ENCODE data around the gene RAP1GAP2.

The RAP1GAP2 gene

DNA sequence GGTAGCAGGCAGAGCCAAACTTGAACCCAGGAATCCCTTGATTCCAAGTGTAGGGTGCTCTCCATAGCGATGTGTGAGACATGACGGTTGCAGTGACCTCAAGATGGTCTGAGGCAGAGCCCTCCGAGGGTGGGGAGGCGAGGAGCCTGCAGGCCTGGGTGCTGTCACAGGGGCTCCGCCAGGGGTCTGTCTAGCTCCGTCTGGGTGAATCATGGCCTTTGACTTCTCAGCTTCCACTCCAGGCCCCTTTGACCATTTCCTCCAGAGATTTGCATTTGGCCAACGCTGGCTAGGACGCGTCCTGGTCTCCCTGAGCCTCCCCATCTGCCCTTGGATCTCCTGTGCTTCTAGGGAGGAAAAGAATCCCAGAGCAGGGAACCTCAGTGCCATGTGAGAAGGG, 104.6 kb downstream of the RAP1GAP2 start:
- no peak overlapping the region for H3K4me3 ChIP-seq
- no peaks in the 10 kb centered on the region for H3K27me3 ChIP-seq (ENCODE audit: low read depth)
- no peaks in the 10 kb centered on the region for H3K4me1 ChIP-seq
- H3K9me3 ChIP-seq = no peaks in the 10 kb centered on the region
- no peak for DNase-seq (ENCODE audit: low spot score in 2 of 2)
- in situ Hi-C loops (cut with MboI; ENCODE audit: low sequenced_read_pairs) = no loop called here
- H3K36me3 ChIP-seq (replicated peaks) = no peaks in the 10 kb centered on the region

DNA sequence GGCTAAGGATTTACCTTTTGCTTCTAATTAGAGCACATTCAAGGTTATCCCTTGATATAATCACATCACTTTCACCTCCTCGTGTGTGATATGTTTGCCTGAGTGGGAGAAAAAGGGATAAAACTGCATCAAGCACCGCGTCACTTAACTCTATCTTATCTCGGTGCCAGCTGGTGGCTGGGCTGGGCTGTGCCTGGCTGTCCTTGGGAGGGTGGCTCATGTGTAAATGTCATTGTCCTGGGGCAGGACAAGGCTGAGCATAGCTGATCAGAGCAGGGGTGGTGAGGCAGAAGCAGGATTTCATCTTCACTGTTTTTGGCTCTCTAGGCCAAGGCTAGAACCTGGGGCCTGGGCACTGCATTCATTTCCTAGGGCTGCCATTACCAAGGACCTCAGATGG, 105.3 kb downstream of the RAP1GAP2 start:
- DNase-seq (ENCODE audit: low spot score in 2 of 2) = no peak
- no peaks in the 10 kb centered on the region for H3K36me3 ChIP-seq (replicated peaks)
- no peak overlapping the region for H3K4me3 ChIP-seq
- H3K9me3 ChIP-seq = no peaks in the 10 kb centered on the region
- H3K27me3 ChIP-seq (ENCODE audit: low read depth) = no peaks in the 10 kb centered on the region
- in situ Hi-C loops (cut with MboI; ENCODE audit: low sequenced_read_pairs) = no loop called here
- H3K4me1 ChIP-seq = no peaks in the 10 kb centered on the region

DNA sequence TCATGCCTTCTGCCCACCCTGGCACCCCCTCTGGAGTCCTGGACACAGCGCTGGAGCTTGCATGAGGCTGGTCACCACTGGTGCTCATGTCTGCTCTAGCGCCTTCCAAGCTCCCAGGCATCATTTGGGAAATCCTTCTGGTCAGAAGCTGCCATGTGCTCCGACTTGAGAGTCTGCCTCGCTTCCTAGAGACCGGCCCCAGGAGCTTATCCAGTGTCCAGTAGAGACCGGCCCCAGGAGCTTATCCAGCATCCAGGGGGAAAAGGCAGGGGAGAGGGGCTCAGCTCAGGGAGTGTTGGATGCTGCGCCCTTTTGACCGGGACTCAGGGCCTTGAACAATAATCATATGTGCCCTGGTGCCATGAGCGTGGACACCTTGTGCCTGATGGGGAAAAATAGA, 106.3 kb downstream of the RAP1GAP2 start:
- Histone ChIP-seq H3K9me3 (no peaks in the 10 kb centered on the region), H3K27me3 (ENCODE audit: low read depth) (no peaks in the 10 kb centered on the region), H3K4me3 (no peak overlapping the region), H3K36me3 (replicated peaks) (no peaks in the 10 kb centered on the region), H3K4me1 (no peaks in the 10 kb centered on the region)
- DNase-seq (ENCODE audit: low spot score in 2 of 2) = no peak
- in situ Hi-C loops (cut with MboI; ENCODE audit: low sequenced_read_pairs) = no loop called here

DNA sequence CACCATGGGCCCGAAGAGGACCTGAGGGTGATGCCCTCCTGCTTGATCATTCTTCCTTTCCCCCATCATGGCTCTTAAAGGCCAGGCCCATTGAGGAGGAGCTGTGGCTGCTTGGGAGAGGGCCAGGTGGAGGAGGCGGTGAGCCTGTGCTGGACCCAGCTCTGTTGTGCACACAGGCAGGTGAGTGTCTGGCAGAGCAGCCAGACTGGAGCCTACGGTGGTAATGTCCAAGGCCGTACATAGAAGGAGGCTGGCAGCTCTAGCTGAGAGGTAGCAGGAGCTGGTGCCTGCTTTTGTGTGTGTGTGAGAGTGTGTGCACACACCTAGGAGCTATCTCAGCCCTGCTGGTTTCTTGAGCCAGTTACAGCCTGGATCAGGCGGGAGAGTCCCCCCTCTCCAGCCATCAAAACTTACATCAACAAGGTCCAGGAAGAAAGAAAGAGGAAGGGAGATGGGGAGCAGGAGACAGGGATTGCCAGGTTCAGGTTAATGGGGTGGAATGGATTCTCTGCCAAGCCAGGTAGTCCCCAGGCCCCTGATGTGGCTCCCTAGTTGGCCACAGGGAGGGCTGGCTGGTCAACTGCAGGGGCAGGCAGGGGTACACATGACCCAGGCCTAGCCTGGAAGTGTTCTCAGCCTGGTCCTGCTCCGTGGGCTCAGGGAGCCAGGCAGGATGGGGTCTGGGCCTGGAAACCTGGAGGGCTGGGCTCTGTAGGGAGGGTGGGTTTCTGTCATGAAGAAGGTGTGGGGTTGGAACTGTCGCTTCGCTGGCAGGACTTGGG, 107.1 kb downstream of the RAP1GAP2 start:
- in situ Hi-C loops (cut with MboI; ENCODE audit: low sequenced_read_pairs) = no loop called here
- Histone ChIP-seq H3K9me3 (no peaks in the 10 kb centered on the region), H3K4me1 (no peaks in the 10 kb centered on the region), H3K27me3 (ENCODE audit: low read depth) (no peaks in the 10 kb centered on the region), H3K36me3 (replicated peaks) (no peaks in the 10 kb centered on the region), H3K4me3 (no peak overlapping the region)
- no peak for DNase-seq (ENCODE audit: low spot score in 2 of 2)

DNA sequence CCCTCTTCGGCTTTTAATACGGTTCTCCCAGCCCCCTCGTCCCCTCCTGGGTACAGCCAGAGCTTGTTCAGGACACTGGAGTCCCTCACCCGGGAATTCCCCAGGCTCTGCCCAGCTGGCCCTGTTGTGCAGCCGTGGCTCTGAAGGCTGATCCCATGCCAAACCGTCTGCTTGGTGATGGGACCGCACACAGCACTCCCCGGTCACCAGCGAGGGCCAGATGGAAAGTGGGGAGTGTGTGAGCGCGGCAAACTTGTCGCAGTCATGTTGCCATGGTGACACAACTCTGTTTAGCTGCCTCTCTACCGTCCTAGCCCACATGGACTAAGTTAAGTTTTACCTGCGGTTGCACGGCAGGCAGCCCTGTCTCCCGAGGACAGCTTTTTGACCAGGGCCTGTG, 107.9 kb downstream of the RAP1GAP2 start:
- Histone ChIP-seq H3K4me3 (no peak overlapping the region), H3K27me3 (ENCODE audit: low read depth) (no peaks in the 10 kb centered on the region), H3K36me3 (replicated peaks) (no peaks in the 10 kb centered on the region), H3K9me3 (no peaks in the 10 kb centered on the region), H3K4me1 (no peaks in the 10 kb centered on the region)
- in situ Hi-C loops (cut with MboI; ENCODE audit: low sequenced_read_pairs) = no loop called here
- no peak for DNase-seq (ENCODE audit: low spot score in 2 of 2)

DNA sequence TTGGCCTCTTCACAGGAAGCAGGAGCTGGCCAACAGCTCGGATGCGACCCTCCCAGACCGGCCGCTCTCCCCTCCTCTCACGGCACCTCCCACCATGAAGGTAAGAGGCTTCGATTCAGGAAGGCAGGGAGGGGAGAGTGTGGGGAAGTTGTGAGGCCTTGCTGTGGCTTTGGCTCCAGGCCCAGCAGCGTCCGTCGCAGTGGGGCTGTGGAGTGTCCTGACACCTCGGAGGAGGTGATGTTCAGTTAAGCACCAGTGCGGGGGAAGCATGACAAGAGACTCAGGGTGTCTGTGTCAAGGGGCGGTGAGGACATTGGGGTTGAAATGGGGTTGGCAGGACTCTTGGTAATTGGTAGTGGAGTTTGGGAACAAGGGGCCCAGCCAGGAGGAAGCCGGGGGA, 109.0 kb downstream of the RAP1GAP2 start:
- in situ Hi-C loops (cut with MboI; ENCODE audit: low sequenced_read_pairs) = no loop called here
- Histone ChIP-seq H3K4me3 (no peak overlapping the region), H3K9me3 (no peaks in the 10 kb centered on the region), H3K4me1 (no peaks in the 10 kb centered on the region), H3K36me3 (replicated peaks) (no peaks in the 10 kb centered on the region), H3K27me3 (ENCODE audit: low read depth) (no peaks in the 10 kb centered on the region)
- no peak for DNase-seq (ENCODE audit: low spot score in 2 of 2)

DNA sequence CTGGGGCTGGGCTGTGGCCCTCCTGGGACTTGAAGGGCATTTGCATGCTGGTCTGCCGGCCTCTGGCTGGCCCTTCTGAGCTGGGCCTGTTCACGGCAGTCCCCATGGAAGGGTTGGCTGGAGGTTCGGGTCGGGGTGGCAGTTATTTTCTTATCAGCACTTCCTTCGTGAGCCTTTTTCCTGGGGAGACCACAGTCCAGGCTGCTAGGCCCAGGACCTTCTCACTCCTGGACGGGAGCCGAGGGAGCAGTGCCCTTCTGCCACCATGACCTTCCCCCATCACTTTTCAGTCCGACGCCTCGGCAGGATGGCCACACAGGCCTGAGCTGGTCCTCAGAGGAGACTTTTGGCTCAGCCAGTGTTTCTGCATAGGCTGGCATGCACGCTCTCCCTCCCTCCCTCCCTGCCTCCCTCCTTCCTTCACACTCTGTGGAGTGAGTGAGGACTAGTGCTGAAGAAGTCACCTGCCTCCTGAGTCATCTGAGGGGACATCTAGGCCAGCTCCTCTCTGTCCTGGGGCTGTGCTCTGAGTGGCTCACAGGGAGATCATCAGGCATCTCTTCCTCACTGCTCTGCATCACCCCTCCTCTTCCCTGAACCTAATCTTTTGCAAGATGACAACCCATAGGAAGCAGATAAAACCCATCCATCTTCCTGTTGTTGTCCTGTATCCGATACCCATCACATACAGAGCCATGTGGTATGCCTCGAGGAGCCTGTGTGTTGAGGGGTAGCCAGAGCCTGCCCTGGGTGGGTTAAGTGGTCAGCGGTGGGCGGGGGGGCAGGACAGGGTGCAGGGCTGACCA, 109.7 kb downstream of the RAP1GAP2 start:
- H3K4me1 ChIP-seq = no peaks in the 10 kb centered on the region

DNA sequence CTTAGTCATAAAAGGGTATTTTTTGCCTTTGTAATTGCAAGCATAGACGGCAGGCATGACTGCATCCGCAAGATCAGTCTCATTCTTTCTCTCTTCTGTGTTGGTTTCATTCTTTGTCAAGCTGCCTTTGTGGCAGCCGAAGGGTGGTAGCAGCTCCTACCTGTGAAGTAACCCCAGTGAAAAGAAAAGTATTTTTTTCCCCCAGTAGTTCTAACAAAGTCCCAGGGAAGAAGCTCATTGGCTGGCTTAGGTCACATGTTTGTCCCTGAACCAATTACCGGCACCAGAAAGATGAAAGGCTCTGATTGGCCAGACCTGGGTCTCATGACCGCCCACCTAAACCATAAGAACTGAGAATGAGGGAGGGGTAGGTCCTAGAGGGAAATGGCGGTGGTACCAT, 110.7 kb downstream of the RAP1GAP2 start:
- Histone ChIP-seq H3K4me1 (no peaks in the 10 kb centered on the region), H3K36me3 (replicated peaks) (no peaks in the 10 kb centered on the region), H3K9me3 (no peaks in the 10 kb centered on the region), H3K27me3 (ENCODE audit: low read depth) (no peaks in the 10 kb centered on the region), H3K4me3 (no peak overlapping the region)
- in situ Hi-C loops (cut with MboI; ENCODE audit: low sequenced_read_pairs) = no loop called here
- no peak for DNase-seq (ENCODE audit: low spot score in 2 of 2)

More for the DNA sequence above, 109.7 kb downstream of the RAP1GAP2 start:
- H3K27me3 ChIP-seq (ENCODE audit: low read depth) = no peaks in the 10 kb centered on the region
- H3K36me3 ChIP-seq (replicated peaks) = no peaks in the 10 kb centered on the region
- in situ Hi-C loops (cut with MboI; ENCODE audit: low sequenced_read_pairs) = no loop called here
- H3K4me3 ChIP-seq = no peak overlapping the region
- H3K9me3 ChIP-seq = no peaks in the 10 kb centered on the region
- DNase-seq (ENCODE audit: low spot score in 2 of 2) = no peak

DNA sequence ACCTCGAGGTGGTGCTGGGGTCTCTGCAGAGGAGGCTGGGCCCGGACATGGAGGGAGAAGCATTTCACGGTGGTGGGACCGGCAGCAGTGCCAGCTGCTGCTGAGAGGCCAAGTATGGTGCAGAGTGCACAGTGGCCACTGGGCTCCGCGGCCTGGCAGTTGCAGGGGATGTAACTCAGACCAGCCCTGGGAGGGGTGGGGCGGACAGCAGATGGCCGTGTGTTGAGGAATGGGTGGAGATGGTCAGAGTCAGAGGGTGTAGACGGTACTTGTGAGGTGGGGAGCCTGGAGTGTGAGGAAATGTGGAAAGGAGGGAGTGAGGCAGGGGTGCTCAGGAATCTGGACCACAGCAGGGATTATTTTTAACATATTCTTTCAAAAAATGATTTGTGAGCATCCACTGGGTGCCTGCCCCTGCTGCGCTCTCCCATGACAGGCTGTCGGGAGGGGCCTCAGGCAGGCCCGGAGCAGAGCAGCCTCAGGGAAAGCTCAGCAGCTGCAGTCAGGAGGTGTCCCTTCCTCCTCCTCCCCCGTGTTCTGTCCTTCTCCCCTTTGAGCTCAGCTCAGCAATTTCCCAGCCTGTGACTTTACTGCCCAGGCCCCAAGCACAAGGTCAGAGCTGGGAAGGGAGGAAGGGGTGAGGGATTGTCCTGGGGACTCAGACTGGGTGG, 113.1 kb downstream of the RAP1GAP2 start:
- in situ Hi-C loops (cut with MboI; ENCODE audit: low sequenced_read_pairs) = no loop called here
- no peaks in the 10 kb centered on the region for H3K9me3 ChIP-seq
- DNase-seq (ENCODE audit: low spot score in 2 of 2) = no peak
- no peaks in the 10 kb centered on the region for H3K27me3 ChIP-seq (ENCODE audit: low read depth)
- H3K4me3 ChIP-seq = no peak overlapping the region
- no peaks in the 10 kb centered on the region for H3K4me1 ChIP-seq
- no peaks in the 10 kb centered on the region for H3K36me3 ChIP-seq (replicated peaks)

DNA sequence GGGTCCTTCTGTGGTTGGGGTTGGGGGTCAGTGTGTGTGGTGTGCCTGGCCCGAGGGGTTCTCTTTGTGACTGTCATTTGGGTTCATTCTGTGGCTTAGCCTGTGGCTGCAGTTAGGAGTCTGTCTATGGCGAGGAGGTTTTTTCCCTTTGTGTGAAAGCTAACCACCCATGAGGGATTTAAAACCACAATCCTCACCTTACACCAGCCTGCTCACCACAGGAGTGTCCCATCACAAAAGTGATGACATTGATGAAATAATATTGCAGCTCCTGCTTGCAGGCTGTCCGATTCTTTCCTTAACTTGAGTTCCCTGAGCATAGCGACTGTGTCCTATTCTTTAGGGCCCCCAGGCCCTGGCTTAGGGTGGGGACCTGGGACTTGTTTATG, 113.6 kb downstream of the RAP1GAP2 start:
- in situ Hi-C loops (cut with MboI; ENCODE audit: low sequenced_read_pairs) = no loop called here
- Histone ChIP-seq H3K4me1 (no peaks in the 10 kb centered on the region), H3K27me3 (ENCODE audit: low read depth) (no peaks in the 10 kb centered on the region), H3K36me3 (replicated peaks) (no peaks in the 10 kb centered on the region), H3K9me3 (no peaks in the 10 kb centered on the region), H3K4me3 (no peak overlapping the region)
- peak in 1 of 2 experiments; percentile 7 for DNase-seq (ENCODE audit: low spot score in 2 of 2)

DNA sequence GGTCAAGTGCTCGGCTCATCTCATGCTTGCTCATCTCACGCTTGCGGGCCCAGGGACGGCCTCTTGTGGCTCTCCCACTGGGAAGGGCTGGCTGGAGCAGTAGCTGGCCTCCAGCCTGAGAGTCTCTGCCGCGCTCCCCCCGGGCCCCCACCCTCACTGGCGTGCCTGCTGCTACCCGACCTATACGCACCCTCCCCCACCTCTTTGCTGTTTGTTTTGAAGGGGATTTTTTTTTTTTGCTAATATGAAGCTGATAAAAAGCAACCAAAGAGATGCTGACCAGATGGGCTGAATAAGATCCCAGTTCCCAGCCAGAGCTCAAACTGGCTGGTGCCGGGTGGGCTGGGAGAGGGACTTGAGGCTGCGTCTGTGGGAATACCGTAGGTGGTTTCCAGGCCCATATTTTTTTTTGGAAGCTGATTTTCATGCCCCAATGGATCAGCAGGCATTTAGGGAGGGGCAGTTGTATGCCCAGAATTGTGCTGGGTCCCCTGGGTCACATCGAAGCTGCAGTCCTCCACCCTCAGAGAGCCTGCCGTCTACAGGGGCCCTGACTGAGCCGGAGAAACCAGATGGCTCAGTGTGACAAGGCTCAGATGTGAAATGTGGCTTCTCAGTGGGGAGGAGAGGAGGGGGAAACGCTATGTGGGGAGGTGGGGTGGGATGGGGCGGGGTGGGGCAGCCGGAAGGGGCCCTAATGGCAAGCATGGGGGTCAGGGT, 115.0 kb downstream of the RAP1GAP2 start:
- in situ Hi-C loops (cut with MboI; ENCODE audit: low sequenced_read_pairs) = no loop called here
- Histone ChIP-seq H3K4me3 (no peak overlapping the region), H3K4me1 (no peaks in the 10 kb centered on the region), H3K36me3 (replicated peaks) (no peaks in the 10 kb centered on the region), H3K9me3 (no peaks in the 10 kb centered on the region), H3K27me3 (ENCODE audit: low read depth) (no peaks in the 10 kb centered on the region)
- DNase-seq (ENCODE audit: low spot score in 2 of 2) = no peak

DNA sequence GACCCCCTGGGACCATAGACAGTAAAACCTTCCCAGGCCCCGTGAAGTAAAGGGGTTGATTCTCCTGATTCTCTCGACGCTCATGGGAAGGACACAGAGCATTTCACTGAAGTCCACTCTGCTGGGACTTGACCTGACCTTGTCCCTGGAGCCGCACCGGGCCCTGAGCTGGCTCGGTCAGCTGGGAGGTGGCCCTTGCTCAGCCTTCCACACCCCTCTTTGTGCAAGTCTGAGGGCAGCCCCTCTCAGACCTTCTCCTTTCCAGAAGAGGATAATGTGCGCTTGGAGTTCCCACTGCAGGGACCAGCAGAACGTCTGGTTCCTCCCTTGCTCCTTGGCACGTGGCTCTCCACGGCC, 115.5 kb downstream of the RAP1GAP2 start:
- Histone ChIP-seq H3K27me3 (ENCODE audit: low read depth) (no peaks in the 10 kb centered on the region), H3K4me3 (no peak overlapping the region), H3K4me1 (no peaks in the 10 kb centered on the region), H3K9me3 (no peaks in the 10 kb centered on the region), H3K36me3 (replicated peaks) (no peaks in the 10 kb centered on the region)
- no peak for DNase-seq (ENCODE audit: low spot score in 2 of 2)
- in situ Hi-C loops (cut with MboI; ENCODE audit: low sequenced_read_pairs) = no loop called here

DNA sequence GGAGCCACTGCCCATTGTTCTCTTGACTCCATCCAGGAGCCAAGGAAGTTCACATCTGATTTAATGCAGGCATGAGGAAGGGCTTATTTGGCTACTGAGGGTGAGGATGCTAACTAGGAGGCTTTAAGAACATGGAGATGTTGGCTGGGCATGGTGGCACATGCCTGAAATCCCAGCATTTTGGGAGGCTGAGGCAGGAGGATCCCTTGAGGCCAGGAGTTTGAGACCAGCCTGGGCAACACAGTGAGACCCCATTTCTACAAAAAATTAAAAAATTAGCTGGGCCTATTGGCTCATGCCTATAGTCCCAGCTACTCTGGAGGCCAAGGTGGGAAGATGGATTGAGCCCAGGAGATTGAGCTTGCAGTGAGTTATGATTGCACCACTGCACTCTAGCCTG, 116.5 kb downstream of the RAP1GAP2 start:
- H3K4me1 ChIP-seq = no peaks in the 10 kb centered on the region
- in situ Hi-C loops (cut with MboI; ENCODE audit: low sequenced_read_pairs) = no loop called here
- no peak for DNase-seq (ENCODE audit: low spot score in 2 of 2)

More for the DNA sequence above, 116.5 kb downstream of the RAP1GAP2 start:
- Histone ChIP-seq H3K4me3 (no peak overlapping the region), H3K27me3 (ENCODE audit: low read depth) (no peaks in the 10 kb centered on the region), H3K9me3 (no peaks in the 10 kb centered on the region), H3K36me3 (replicated peaks) (no peaks in the 10 kb centered on the region)
